Adipocyte (in vitro differentiated cells): ENCODE data around the gene VSTM1.
A peak's percentile ranks its signal among the peaks of the same experiment; 100 is the strongest.
"Not testable (repeated sequence)": the region's sequence is repeated elsewhere in the genome, so short reads cannot be mapped to it uniquely, and the experiment has no call there.

Experiments used
- DNase-seq: peaks from one replicate; pipeline ENCODE4 v3.0.0-alpha.2; 2015; ENCODE audit warnings: low read depth
- H3K27me3 ChIP-seq: replicated peaks from 2 replicates; pipeline ENCODE4 v1.7.0; 2013; ENCODE audit warnings: mild to moderate bottlenecking, low read length, moderate library complexity; ENCODE audit not compliant: control insufficient read depth, insufficient read depth
- H3K36me3 ChIP-seq: 2 replicates; pipeline ENCODE4 v1.7.0; 2013; ENCODE audit warnings: low read length, mild to moderate bottlenecking, moderate library complexity; ENCODE audit not compliant: control insufficient read depth, insufficient read depth, severe bottlenecking
- H3K4me1 ChIP-seq: 2 replicates; pipeline ENCODE4 v1.7.0; 2013; ENCODE audit warnings: mild to moderate bottlenecking, low read length, moderate library complexity; ENCODE audit not compliant: control insufficient read depth, insufficient read depth
- H3K4me3 ChIP-seq: 2 replicates; pipeline ENCODE4 v1.7.0; 2013; ENCODE audit warnings: mild to moderate bottlenecking, low read length, moderate library complexity
- H3K9ac ChIP-seq: 2 replicates; pipeline ENCODE4 v1.7.0; 2013; ENCODE audit warnings: mild to moderate bottlenecking, low read length, moderate library complexity
- H3K9me3 ChIP-seq: 2 replicates; pipeline ENCODE4 v1.7.0; 2013; ENCODE audit warnings: mild to moderate bottlenecking, low read length, moderate library complexity; ENCODE audit not compliant: control insufficient read depth

The VSTM1 gene

GRCh38 chr19:54062643-54063042 is 1.1 kb downstream of the VSTM1 start:
- H3K36me3 ChIP-seq: no peaks in the 10 kb centered on the region
- peaks cover 3% of the 10 kb centered on the region for H3K27me3 ChIP-seq
- H3K9ac ChIP-seq: no peak overlapping the region
- H3K9me3 ChIP-seq: no peaks in the 10 kb centered on the region
- H3K4me1 ChIP-seq: no peaks in the 10 kb centered on the region
- H3K4me3 ChIP-seq: no peak overlapping the region
- DNase-seq: no peak

GRCh38 chr19:54047616-54048015 is 16.1 kb downstream of the VSTM1 start:
- Histone ChIP-seq H3K9ac (no peak overlapping the region), H3K4me3 (no peak overlapping the region), H3K36me3 (no peaks in the 10 kb centered on the region), H3K27me3 (peaks cover 26% of the 10 kb centered on the region), H3K4me1 (no peaks in the 10 kb centered on the region), H3K9me3 (peaks cover 12% of the 10 kb centered on the region)
- no peak for DNase-seq

- Histone ChIP-seq H3K27me3 (peaks cover 31% of the 10 kb centered on the region), H3K9ac (no peak overlapping the region), H3K4me1 (no peaks in the 10 kb centered on the region), H3K36me3 (no peaks in the 10 kb centered on the region), H3K9me3 (peaks cover 12% of the 10 kb centered on the region), H3K4me3 (no peak overlapping the region)
- no peak for DNase-seq
These were observed 17.9 kb downstream of the VSTM1 start for GRCh38 chr19:54045771-54046170.

GRCh38 chr19:54042989-54043388 is 20.7 kb downstream of the VSTM1 start:
- Histone ChIP-seq H3K27me3 (peaks cover 27% of the 10 kb centered on the region), H3K4me3 (no peak overlapping the region), H3K9ac (no peak overlapping the region), H3K9me3 (peaks cover 4% of the 10 kb centered on the region), H3K36me3 (no peaks in the 10 kb centered on the region), H3K4me1 (no peaks in the 10 kb centered on the region)
- no peak for DNase-seq

GRCh38 chr19:54041969-54042606 is 21.6 kb downstream of the VSTM1 start:
- no peak overlapping the region for H3K4me3 ChIP-seq
- peaks cover 4% of the 10 kb centered on the region for H3K9me3 ChIP-seq
- H3K4me1 ChIP-seq: no peaks in the 10 kb centered on the region
- no peak overlapping the region for H3K9ac ChIP-seq
- H3K36me3 ChIP-seq: no peaks in the 10 kb centered on the region
- DNase-seq: no peak
- H3K27me3 ChIP-seq: peaks cover 27% of the 10 kb centered on the region

GRCh38 chr19:54040003-54040402 is 23.7 kb downstream of the VSTM1 start:
- Histone ChIP-seq H3K4me3 (no peak overlapping the region), H3K9me3 (no peaks in the 10 kb centered on the region), H3K4me1 (peaks cover 6% of the 10 kb centered on the region), H3K9ac (no peak overlapping the region), H3K36me3 (no peaks in the 10 kb centered on the region), H3K27me3 (peaks cover 10% of the 10 kb centered on the region)
- DNase-seq: no peak

GRCh38 chr19:54036542-54036941 is 27.2 kb downstream of the VSTM1 start:
- not testable (repeated sequence) for H3K4me1 ChIP-seq, H3K36me3 ChIP-seq, H3K27me3 ChIP-seq

GRCh38 chr19:54035215-54036178 is 28.2 kb downstream of the VSTM1 start:
- H3K36me3 ChIP-seq: no peaks in the 10 kb centered on the region
- H3K27me3 ChIP-seq: no peaks in the 10 kb centered on the region
- peak overlapping the region; percentile 4 for H3K9ac ChIP-seq
- DNase-seq: peak; percentile 90
- no peak overlapping the region for H3K4me3 ChIP-seq
- no peaks in the 10 kb centered on the region for H3K9me3 ChIP-seq
- peaks cover 6% of the 10 kb centered on the region for H3K4me1 ChIP-seq

More at GRCh38 chr19:54036542-54036941, 27.2 kb downstream of the VSTM1 start:
- not testable (repeated sequence) for H3K4me3 ChIP-seq, H3K9ac ChIP-seq, H3K9me3 ChIP-seq, DNase-seq

GRCh38 chr19:54030895-54031586 is 32.7 kb downstream of the VSTM1 start:
- H3K27me3 ChIP-seq: no peaks in the 10 kb centered on the region
- peaks cover 6% of the 10 kb centered on the region for H3K4me1 ChIP-seq
- peak overlapping the region; percentile 74 for H3K4me3 ChIP-seq
- H3K36me3 ChIP-seq: no peaks in the 10 kb centered on the region
- no peaks in the 10 kb centered on the region for H3K9me3 ChIP-seq
- H3K9ac ChIP-seq: peak overlapping the region; percentile 62
- peak; percentile 48 for DNase-seq

GRCh38 chr19:54029930-54030490 is 33.7 kb downstream of the VSTM1 start:
- H3K9ac ChIP-seq: no peak overlapping the region
- no peak overlapping the region for H3K4me3 ChIP-seq
- no peaks in the 10 kb centered on the region for H3K36me3 ChIP-seq
- DNase-seq: peak; percentile 85
- no peaks in the 10 kb centered on the region for H3K9me3 ChIP-seq
- H3K4me1 ChIP-seq: no peaks in the 10 kb centered on the region
- no peaks in the 10 kb centered on the region for H3K27me3 ChIP-seq

- Histone ChIP-seq H3K27me3 (no peaks in the 10 kb centered on the region), H3K9me3 (no peaks in the 10 kb centered on the region), H3K4me3 (no peak overlapping the region), H3K4me1 (no peaks in the 10 kb centered on the region), H3K9ac (no peak overlapping the region), H3K36me3 (no peaks in the 10 kb centered on the region)
- DNase-seq: no peak
These were observed 34.4 kb downstream of the VSTM1 start for GRCh38 chr19:54029301-54029700.
